HepG2 (cell line): Measurements from ENCODE around the gene LSS. TPM values are rescaled to one million over a fixed set of nuclear protein-coding genes. Genes with fewer than 3 reads are reported as not detected.

Experiments
- FOXM1 ChIP-seq: sonication (generic); formaldehyde crosslinking; IDR thresholded peaks from 2 replicates; pipeline ENCODE4 v1.5.0; 2020; ENCODE audit warnings: missing genetic modification reagents
- HDAC2 ChIP-seq: sonication (generic); formaldehyde crosslinking; IDR thresholded peaks from 2 replicates; pipeline ENCODE4 v1.4.0; 2020; ENCODE audit warnings: missing genetic modification reagents
- MTA1 ChIP-seq: sonication (generic); formaldehyde crosslinking; IDR thresholded peaks from 2 replicates; pipeline ENCODE4 v1.4.0; 2020; ENCODE audit warnings: missing genetic modification reagents, mild to moderate bottlenecking, borderline replicate concordance
- MYNN ChIP-seq: sonication (generic); formaldehyde crosslinking; IDR thresholded peaks from 2 replicates; pipeline ENCODE4 v1.4.0; 2020; ENCODE audit warnings: mild to moderate bottlenecking, low read depth, missing genetic modification reagents
- NFKB2 ChIP-seq: sonication (generic); formaldehyde crosslinking; IDR thresholded peaks from 2 replicates; pipeline ENCODE4 v1.4.0; 2020; ENCODE audit warnings: missing genetic modification reagents, borderline replicate concordance
- NPAS2 ChIP-seq: sonication (generic); formaldehyde crosslinking; IDR thresholded peaks from 2 replicates; pipeline ENCODE4 v1.8.0; 2022; ENCODE audit warnings: mild to moderate bottlenecking, missing genetic modification reagents, borderline replicate concordance
- PHB2 ChIP-seq: fragments of 450-650 bp; IDR thresholded peaks from 2 replicates; pipeline ENCODE4 v1.6.1; 2018; ENCODE audit not compliant: partially characterized antibody
- PHF8 ChIP-seq: sonication (generic); formaldehyde crosslinking; IDR thresholded peaks from 2 replicates; pipeline ENCODE4 v1.5.0; 2020; ENCODE audit warnings: missing genetic modification reagents
- RAD51 ChIP-seq: fragments of 450-650 bp; IDR thresholded peaks from 2 replicates; pipeline ENCODE4 v1.6.1; 2016; ENCODE audit warnings: borderline replicate concordance
- RELA ChIP-seq: sonication (generic); formaldehyde crosslinking; IDR thresholded peaks from 2 replicates; pipeline ENCODE4 v1.4.0; 2020; ENCODE audit warnings: missing genetic modification reagents
- TBX3 ChIP-seq: fragments of 450-650 bp; IDR thresholded peaks from 2 replicates; pipeline ENCODE4 v1.6.1; 2017; ENCODE audit warnings: antibody characterized with exemption, mild to moderate bottlenecking, inconsistent platforms, borderline replicate concordance
- XRCC5 ChIP-seq: fragments of 200-400 bp; formaldehyde crosslinking; optimal IDR thresholded peaks from 2 replicates; pipeline ENCODE3; 2017; ENCODE audit warnings: mild to moderate bottlenecking, low read length
- ZFP1 ChIP-seq: IDR thresholded peaks from 2 replicates; pipeline ENCODE4 v1.6.1; 2016
- ZNF564 ChIP-seq: sonication (generic); formaldehyde crosslinking; IDR thresholded peaks from 2 replicates; pipeline ENCODE4 v1.8.1; 2023; ENCODE audit warnings: mild to moderate bottlenecking, missing genetic modification reagents
- polyA plus RNA-seq, 8 experiments: library from polyadenylated mRNA; depleted of rRNA in 3 of 8; stranded (reverse) in 7 of 8; unstranded in 1 of 8; fragments of >200 nt; fragmentation: Illumina TruSeq in 4 of 8; extraction: Trizol in 4 of 8; gene quantifications; 2 replicates each; pipeline versions ENCODE4 v1.2.1 to v1.2.3, GENCODE V29; 2011 to 2016; ENCODE audit warnings: low read depth in 4 of 8, missing spikeins in 1 of 8, mixed read lengths in 1 of 8; ENCODE audit not compliant: insufficient read depth in 1 of 8
- total RNA-seq, 5 experiments: library from RNA; depleted of rRNA; stranded (reverse); fragments of >200 nt; fragmentation: Illumina TruSeq; extraction: Trizol; gene quantifications; 2 replicates each; pipeline ENCODE4 v1.2.3, GENCODE V29; 2016; ENCODE audit warnings: low read depth in 1 of 5
- TF ChIP-seq, protein P1 (sequence below): sonication (generic); formaldehyde crosslinking; IDR thresholded peaks from 2 replicates; pipeline ENCODE4 v1.9.0; 2022; ENCODE audit warnings: low read depth, missing genetic modification reagents
- TF ChIP-seq, protein P2 (sequence below): IDR thresholded peaks from 2 replicates; pipeline ENCODE4 v1.6.1; 2018; ENCODE audit warnings: missing genetic modification reagents
- TF ChIP-seq, protein P3 (sequence below): sonication (generic); formaldehyde crosslinking; IDR thresholded peaks from one replicate; pipeline ENCODE4 v1.5.1; 2020; ENCODE audit warnings: mild to moderate bottlenecking, missing genetic modification reagents; ENCODE audit errors: not compliant biosample characterization

The LSS gene
- total and polyA plus RNA-seq, 2 of the 13 experiments (the other 11 are each of a cell fraction or from before 2014, with no cell fraction given): 72.6 to 113 TPM

DNA sequence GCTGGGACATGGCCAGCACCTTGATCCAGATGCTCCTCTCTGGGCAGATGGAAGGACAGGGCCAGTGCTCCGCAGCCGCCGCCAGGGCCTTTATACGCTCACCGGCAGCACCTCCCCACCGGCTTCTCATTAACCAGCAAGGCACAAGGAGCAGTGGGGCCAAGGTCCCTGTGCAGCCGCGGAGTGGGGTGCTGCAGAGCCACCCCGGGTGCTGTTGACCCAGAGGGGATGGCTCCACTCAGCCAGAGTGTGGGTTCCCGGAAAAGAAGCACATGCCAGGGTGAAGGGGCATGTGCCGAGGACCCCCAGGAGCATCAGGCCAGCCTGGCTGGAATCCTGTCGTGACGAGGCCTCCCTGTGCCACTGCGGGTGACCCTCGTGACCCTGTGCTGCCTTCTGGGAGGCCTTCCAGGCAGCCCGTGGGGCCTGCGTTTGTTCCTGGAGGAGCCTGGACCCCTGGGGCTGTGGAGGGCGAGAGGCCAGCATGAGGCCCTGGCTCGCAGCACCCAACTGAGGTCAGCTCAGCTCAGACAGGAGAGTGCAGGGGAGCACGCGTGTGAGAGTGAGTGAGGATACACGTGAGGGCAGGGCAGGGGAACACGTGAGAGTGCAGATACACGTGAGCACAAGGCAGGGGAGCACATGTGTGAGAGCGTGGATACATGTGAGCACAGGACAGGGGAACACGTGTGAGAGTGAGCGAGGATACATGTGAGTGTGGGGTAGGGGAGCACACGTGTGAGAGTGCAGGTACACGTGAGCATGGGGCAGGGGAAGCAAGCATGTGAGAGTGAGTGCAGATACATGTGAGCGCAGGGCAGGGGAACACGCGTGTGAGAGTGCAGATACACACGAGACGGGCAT lies 72.8 kb downstream of the LSS start, which contains the start of gene FTCD (continued):
- TF ChIP-seq FOXM1 (CRISPR knock-in tag) (0 out of 2 replicates have a peak, but pooled peaks have one; percentile 70), ZFP1 (CRISPR knock-in tag) (no peak), NPAS2 (0 out of 2 replicates have a peak, but pooled peaks have one; percentile 77), PHB2 (no peak), MTA1 (CRISPR knock-in tag) (peak; percentile 83; the same call in 1 of the 2 replicates), MYNN (CRISPR knock-in tag) (no peak), XRCC5 (peak; percentile 56), HDAC2 (CRISPR knock-in tag) (no peak; the same call in 1 of the 2 replicates), NFKB2 (CRISPR knock-in tag) (no peak; the same call in 1 of the 2 replicates), TBX3 (peak; percentile 48; the same call in 1 of the 2 replicates), RAD51 (no peak), ZNF564 (CRISPR knock-in tag) (peak; percentile 76; the same call in 1 of the 2 replicates), PHF8 (peak; percentile 75), RELA (CRISPR knock-in tag) (no peak)
- TF ChIP-seq, protein P1, sequence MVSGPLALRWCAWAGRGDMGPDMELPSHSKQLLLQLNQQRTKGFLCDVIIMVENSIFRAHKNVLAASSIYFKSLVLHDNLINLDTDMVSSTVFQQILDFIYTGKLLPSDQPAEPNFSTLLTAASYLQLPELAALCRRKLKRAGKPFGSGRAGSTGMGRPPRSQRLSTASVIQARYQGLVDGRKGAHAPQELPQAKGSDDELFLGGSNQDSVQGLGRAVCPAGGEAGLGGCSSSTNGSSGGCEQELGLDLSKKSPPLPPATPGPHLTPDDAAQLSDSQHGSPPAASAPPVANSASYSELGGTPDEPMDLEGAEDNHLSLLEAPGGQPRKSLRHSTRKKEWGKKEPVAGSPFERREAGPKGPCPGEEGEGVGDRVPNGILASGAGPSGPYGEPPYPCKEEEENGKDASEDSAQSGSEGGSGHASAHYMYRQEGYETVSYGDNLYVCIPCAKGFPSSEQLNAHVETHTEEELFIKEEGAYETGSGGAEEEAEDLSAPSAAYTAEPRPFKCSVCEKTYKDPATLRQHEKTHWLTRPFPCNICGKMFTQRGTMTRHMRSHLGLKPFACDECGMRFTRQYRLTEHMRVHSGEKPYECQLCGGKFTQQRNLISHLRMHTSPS (CRISPR knock-in tag): peak; percentile 47; the same call in 1 of the 2 replicates
- TF ChIP-seq, protein P2, sequence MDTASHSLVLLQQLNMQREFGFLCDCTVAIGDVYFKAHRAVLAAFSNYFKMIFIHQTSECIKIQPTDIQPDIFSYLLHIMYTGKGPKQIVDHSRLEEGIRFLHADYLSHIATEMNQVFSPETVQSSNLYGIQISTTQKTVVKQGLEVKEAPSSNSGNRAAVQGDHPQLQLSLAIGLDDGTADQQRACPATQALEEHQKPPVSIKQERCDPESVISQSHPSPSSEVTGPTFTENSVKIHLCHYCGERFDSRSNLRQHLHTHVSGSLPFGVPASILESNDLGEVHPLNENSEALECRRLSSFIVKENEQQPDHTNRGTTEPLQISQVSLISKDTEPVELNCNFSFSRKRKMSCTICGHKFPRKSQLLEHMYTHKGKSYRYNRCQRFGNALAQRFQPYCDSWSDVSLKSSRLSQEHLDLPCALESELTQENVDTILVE: 0 out of 2 replicates have a peak, but pooled peaks have one; percentile 43
- TF ChIP-seq, protein P3, sequence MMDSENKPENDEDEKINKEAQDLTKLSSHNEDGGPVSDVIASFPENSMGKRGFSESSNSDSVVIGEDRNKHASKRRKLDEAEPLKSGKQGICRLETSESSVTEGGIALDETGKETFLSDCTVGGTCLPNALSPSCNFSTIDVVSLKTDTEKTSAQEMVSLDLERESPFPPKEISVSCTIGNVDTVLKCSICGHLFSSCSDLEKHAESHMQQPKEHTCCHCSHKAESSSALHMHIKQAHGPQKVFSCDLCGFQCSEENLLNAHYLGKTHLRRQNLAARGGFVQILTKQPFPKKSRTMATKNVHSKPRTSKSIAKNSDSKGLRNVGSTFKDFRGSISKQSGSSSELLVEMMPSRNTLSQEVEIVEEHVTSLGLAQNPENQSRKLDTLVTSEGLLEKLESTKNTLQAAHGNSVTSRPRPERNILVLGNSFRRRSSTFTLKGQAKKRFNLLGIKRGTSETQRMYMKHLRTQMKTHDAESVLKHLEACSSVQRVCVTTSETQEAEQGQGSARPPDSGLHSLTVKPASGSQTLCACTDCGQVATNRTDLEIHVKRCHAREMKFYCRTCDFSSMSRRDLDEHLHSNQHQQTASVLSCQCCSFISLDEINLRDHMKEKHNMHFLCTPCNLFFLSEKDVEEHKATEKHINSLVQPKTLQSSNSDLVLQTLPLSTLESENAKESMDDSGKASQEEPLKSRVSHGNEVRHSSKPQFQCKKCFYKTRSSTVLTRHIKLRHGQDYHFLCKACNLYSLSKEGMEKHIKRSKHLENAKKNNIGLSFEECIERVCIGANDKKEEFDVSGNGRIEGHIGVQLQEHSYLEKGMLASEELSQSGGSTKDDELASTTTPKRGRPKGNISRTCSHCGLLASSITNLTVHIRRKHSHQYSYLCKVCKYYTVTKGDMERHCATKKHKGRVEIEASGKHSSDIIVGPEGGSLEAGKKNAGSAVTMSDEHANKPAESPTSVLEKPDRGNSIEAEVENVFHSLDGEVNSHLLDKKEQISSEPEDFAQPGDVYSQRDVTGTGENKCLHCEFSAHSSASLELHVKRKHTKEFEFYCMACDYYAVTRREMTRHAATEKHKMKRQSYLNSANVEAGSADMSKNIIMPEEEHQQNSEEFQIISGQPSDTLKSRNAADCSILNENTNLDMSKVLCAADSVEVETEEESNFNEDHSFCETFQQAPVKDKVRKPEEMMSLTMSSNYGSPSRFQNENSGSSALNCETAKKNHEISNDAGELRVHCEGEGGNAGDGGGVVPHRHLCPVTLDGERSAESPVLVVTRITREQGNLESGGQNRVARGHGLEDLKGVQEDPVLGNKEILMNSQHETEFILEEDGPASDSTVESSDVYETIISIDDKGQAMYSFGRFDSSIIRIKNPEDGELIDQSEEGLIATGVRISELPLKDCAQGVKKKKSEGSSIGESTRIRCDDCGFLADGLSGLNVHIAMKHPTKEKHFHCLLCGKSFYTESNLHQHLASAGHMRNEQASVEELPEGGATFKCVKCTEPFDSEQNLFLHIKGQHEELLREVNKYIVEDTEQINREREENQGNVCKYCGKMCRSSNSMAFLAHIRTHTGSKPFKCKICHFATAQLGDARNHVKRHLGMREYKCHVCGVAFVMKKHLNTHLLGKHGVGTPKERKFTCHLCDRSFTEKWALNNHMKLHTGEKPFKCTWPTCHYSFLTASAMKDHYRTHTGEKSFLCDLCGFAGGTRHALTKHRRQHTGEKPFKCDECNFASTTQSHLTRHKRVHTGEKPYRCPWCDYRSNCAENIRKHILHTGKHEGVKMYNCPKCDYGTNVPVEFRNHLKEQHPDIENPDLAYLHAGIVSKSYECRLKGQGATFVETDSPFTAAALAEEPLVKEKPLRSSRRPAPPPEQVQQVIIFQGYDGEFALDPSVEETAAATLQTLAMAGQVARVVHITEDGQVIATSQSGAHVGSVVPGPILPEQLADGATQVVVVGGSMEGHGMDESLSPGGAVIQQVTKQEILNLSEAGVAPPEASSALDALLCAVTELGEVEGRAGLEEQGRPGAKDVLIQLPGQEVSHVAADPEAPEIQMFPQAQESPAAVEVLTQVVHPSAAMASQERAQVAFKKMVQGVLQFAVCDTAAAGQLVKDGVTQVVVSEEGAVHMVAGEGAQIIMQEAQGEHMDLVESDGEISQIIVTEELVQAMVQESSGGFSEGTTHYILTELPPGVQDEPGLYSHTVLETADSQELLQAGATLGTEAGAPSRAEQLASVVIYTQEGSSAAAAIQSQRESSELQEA (CRISPR knock-in tag): no peak
